ENCODE data around the gene UGT8. TPM values are rescaled to one million over a fixed set of nuclear protein-coding genes. Genes with fewer than 3 reads are reported as not detected.
"Not testable (repeated sequence)": the region's sequence is repeated elsewhere in the genome, so short reads cannot be mapped to it uniquely, and the experiment has no call there.

Gene UGT8
- total and polyA plus RNA-seq, 4 donors = not detected

GRCh38 chr4:114659386-114660008 is 60.9 kb downstream of the UGT8 start:
- H3K27ac ChIP-seq (ENCODE audit: low read depth in 1 of 2, low read length in 2 of 2) = no peak overlapping the region
- DNase-seq (ENCODE audit: low spot score) = peak; percentile 33
- H3K9me3 ChIP-seq (ENCODE audit: control insufficient read depth in 4 of 4, low read length in 3 of 4) = no peaks in the 10 kb centered on the region
- H3K4me1 ChIP-seq (ENCODE audit: control insufficient read depth in 4 of 4, insufficient read depth in 4 of 4, low read length in 3 of 4) = no peaks in the 10 kb centered on the region
- H3K36me3 ChIP-seq (ENCODE audit: control insufficient read depth in 4 of 4, insufficient read depth in 3 of 4, low read depth in 1 of 4, low read length in 3 of 4) = no peaks in the 10 kb centered on the region
- TF ChIP-seq RAD21 (IDR thresholded peaks at IDR 0.05) (peak; percentile 81 to 88), TAF1 (conservative IDR thresholded peaks at IDR 0.05) (no peak), CTCF (IDR thresholded peaks at IDR 0.05; ENCODE audit: low read depth, low read length, missing input control) (peak; percentile 77)
- 1% methylated on average over 4 of the region's 4 CpGs for WGBS
- H3K4me3 ChIP-seq (ENCODE audit: low read depth in 1 of 3, low read length in 3 of 3) = no peak overlapping the region
- H3K27me3 ChIP-seq (ENCODE audit: control insufficient read depth in 4 of 4, insufficient read depth in 4 of 4, low read length in 3 of 4) = peaks cover 0 to 4% (median 0%) of the 10 kb centered on the region in 4 donors
- H3K9ac ChIP-seq (ENCODE audit: low read depth in 1 of 2, low read length in 2 of 2) = no peak overlapping the region

GRCh38 chr4:114663083-114663482 is 64.5 kb downstream of the UGT8 start:
- DNase-seq (ENCODE audit: low spot score) = no peak
- Histone ChIP-seq H3K4me3 (ENCODE audit: low read depth in 1 of 3, low read length in 3 of 3) (no peak overlapping the region), H3K9ac (ENCODE audit: low read depth in 1 of 2, low read length in 2 of 2) (no peak overlapping the region), H3K27ac (ENCODE audit: low read depth in 1 of 2, low read length in 2 of 2) (no peak overlapping the region), H3K36me3 (ENCODE audit: control insufficient read depth in 4 of 4, insufficient read depth in 3 of 4, low read depth in 1 of 4, low read length in 3 of 4) (no peaks in the 10 kb centered on the region), H3K27me3 (ENCODE audit: control insufficient read depth in 4 of 4, insufficient read depth in 4 of 4, low read length in 3 of 4) (peaks cover 0 to 9% (median 0%) of the 10 kb centered on the region in 4 donors), H3K4me1 (ENCODE audit: control insufficient read depth in 4 of 4, insufficient read depth in 4 of 4, low read length in 3 of 4) (no peaks in the 10 kb centered on the region), H3K9me3 (ENCODE audit: control insufficient read depth in 4 of 4, low read length in 3 of 4) (no peaks in the 10 kb centered on the region)
- TF ChIP-seq JUND (IDR thresholded peaks at IDR 0.05) = no peak
- TF ChIP-seq NR2F2 (IDR thresholded peaks at IDR 0.05) = no peak
- TF ChIP-seq EGR1 (IDR thresholded peaks at IDR 0.05; ENCODE audit: low read depth in 2 of 2) = no peak
- TF ChIP-seq RAD21 (IDR thresholded peaks at IDR 0.05) = no peak
- 72% methylated on average over 5 of the region's 5 CpGs for WGBS

GRCh38 chr4:114668577-114668976 is 70.0 kb downstream of the UGT8 start:
- TF ChIP-seq NR2F2 (IDR thresholded peaks at IDR 0.05) = no peak
- TF ChIP-seq ZBTB33 (IDR thresholded peaks at IDR 0.05) = no peak
- no peak for TF ChIP-seq HNF4A (conservative IDR thresholded peaks at IDR 0.05)
- no peak for TF ChIP-seq MAX (IDR thresholded peaks at IDR 0.05)
- TF ChIP-seq SP1 (IDR thresholded peaks at IDR 0.05) = no peak
- TF ChIP-seq EGR1 (IDR thresholded peaks at IDR 0.05; ENCODE audit: low read depth in 2 of 2) = no peak
- TF ChIP-seq TAF1 (conservative IDR thresholded peaks at IDR 0.05) = no peak
- no peak for TF ChIP-seq YY1 (IDR thresholded peaks at IDR 0.05)
- no peak for TF ChIP-seq ATF3 (IDR thresholded peaks at IDR 0.05)
- TF ChIP-seq FOXA1 (IDR thresholded peaks at IDR 0.05) = no peak
- TF ChIP-seq GABPA (IDR thresholded peaks at IDR 0.05 in 1 of 2, conservative IDR thresholded peaks at IDR 0.05 in 1 of 2) = no peak
- TF ChIP-seq RAD21 (IDR thresholded peaks at IDR 0.05) = no peak
- Histone ChIP-seq H3K4me1 (ENCODE audit: control insufficient read depth in 4 of 4, insufficient read depth in 4 of 4, low read length in 3 of 4) (no peaks in the 10 kb centered on the region), H3K9ac (ENCODE audit: low read depth in 1 of 2, low read length in 2 of 2) (no peak overlapping the region), H3K36me3 (ENCODE audit: control insufficient read depth in 4 of 4, insufficient read depth in 3 of 4, low read depth in 1 of 4, low read length in 3 of 4) (no peaks in the 10 kb centered on the region), H3K27ac (ENCODE audit: low read depth in 1 of 2, low read length in 2 of 2) (no peak overlapping the region), H3K4me3 (ENCODE audit: low read depth in 1 of 3, low read length in 3 of 3) (no peak overlapping the region), H3K9me3 (ENCODE audit: control insufficient read depth in 4 of 4, low read length in 3 of 4) (no peaks in the 10 kb centered on the region), H3K27me3 (ENCODE audit: control insufficient read depth in 4 of 4, insufficient read depth in 4 of 4, low read length in 3 of 4) (peaks cover 0 to 8% (median 0%) of the 10 kb centered on the region in 4 donors)
- WGBS = 56% methylated on average over 1 of the region's 1 CpG
- no peak for DNase-seq (ENCODE audit: low spot score)

- not testable (repeated sequence) for DNase-seq (ENCODE audit: low spot score); H3K27me3 ChIP-seq (ENCODE audit: control insufficient read depth in 4 of 4, insufficient read depth in 4 of 4, low read length in 3 of 4); H3K4me3 ChIP-seq (ENCODE audit: low read depth in 1 of 3, low read length in 3 of 3); H3K9me3 ChIP-seq (ENCODE audit: control insufficient read depth in 4 of 4, low read length in 3 of 4); H3K9ac ChIP-seq (ENCODE audit: low read depth in 1 of 2, low read length in 2 of 2); H3K27ac ChIP-seq (ENCODE audit: low read depth in 1 of 2, low read length in 2 of 2); H3K4me1 ChIP-seq (ENCODE audit: control insufficient read depth in 4 of 4, insufficient read depth in 4 of 4, low read length in 3 of 4); H3K36me3 ChIP-seq (ENCODE audit: control insufficient read depth in 4 of 4, insufficient read depth in 3 of 4, low read depth in 1 of 4, low read length in 3 of 4)
- whole genome bisulfite sequencing = 76% methylated on average over 4 of the region's 4 CpGs
Observed at GRCh38 chr4:114670733-114671132, 72.1 kb downstream of the UGT8 start.

Data from liver (tissue), 9 donors.